ENCODE measurements around the gene DIAPH2. TPM values are rescaled to one million over a fixed set of nuclear protein-coding genes. Genes with fewer than 3 reads are reported as not detected.

DIAPH2 gene
- polyA plus RNA-seq, 1 experiment: 10.6 TPM

- ChIA-PET POLR2A (interaction anchor here (0.6 kb wide), 1 partner anchor 320 kb away, joined by 4 read pairs; no protein-coding TSS in a partner anchor), CTCF (no interaction called here)
- TF ChIP-seq CTCF (IDR thresholded peaks at IDR 0.05; ENCODE audit: low read depth, low read length): no peak
- no peak overlapping the region for H3K27ac ChIP-seq (ENCODE audit: low read depth, low read length)
- H3K9me3 ChIP-seq (ENCODE audit: control insufficient read depth, insufficient read depth, low read length): no peaks in the 10 kb centered on the region
- no peak overlapping the region for H3K4me3 ChIP-seq (ENCODE audit: low read depth, low read length)
- H3K27me3 ChIP-seq (ENCODE audit: control insufficient read depth, insufficient read depth, low read length): no peaks in the 10 kb centered on the region
- DNase-seq (ENCODE audit: low read depth, low spot score): no peak
Measured at GRCh38 chrX:96924581-96924980, 239.9 kb downstream of the DIAPH2 start.

GRCh38 chrX:96929036-96929435 lies 244.4 kb downstream of the DIAPH2 start:
- no peak overlapping the region for H3K4me3 ChIP-seq (ENCODE audit: low read depth, low read length)
- no peak for DNase-seq (ENCODE audit: low read depth, low spot score)
- H3K9me3 ChIP-seq (ENCODE audit: control insufficient read depth, insufficient read depth, low read length): no peaks in the 10 kb centered on the region
- ChIA-PET POLR2A (no interaction called here), CTCF (no interaction called here)
- no peak overlapping the region for H3K27ac ChIP-seq (ENCODE audit: low read depth, low read length)
- no peak for TF ChIP-seq CTCF (IDR thresholded peaks at IDR 0.05; ENCODE audit: low read depth, low read length)
- no peaks in the 10 kb centered on the region for H3K27me3 ChIP-seq (ENCODE audit: control insufficient read depth, insufficient read depth, low read length)

- no peak for TF ChIP-seq CTCF (IDR thresholded peaks at IDR 0.05; ENCODE audit: low read depth, low read length)
- no peak for DNase-seq (ENCODE audit: low read depth, low spot score)
- Histone ChIP-seq H3K9me3 (ENCODE audit: control insufficient read depth, insufficient read depth, low read length) (peaks cover 6% of the 10 kb centered on the region), H3K27me3 (ENCODE audit: control insufficient read depth, insufficient read depth, low read length) (no peaks in the 10 kb centered on the region), H3K4me3 (ENCODE audit: low read depth, low read length) (no peak overlapping the region), H3K27ac (ENCODE audit: low read depth, low read length) (no peak overlapping the region)
- CTCF ChIA-PET: no interaction called here
- POLR2A ChIA-PET: no interaction called here
Measured at GRCh38 chrX:96957718-96958117, 273.1 kb downstream of the DIAPH2 start.

DNA sequence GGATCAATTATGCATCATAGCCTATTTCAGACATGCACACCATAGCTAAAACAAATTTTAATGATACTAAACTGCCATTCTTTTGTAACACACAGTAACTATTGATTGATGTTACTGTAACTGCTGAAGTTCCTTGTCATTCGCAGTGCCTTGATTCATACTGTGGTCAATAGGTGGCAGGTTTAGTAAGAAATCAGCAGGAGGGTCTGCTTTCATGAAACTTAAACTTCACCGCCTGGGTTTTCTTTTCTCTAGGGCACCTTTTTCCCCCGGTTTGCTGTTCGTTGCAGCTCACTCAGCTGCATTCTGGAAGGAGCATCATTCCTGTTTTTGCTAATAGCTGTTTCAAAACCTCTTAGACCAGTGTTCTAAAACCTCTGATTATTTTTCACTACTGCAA lies 287.2 kb downstream of the DIAPH2 start:
- Histone ChIP-seq H3K9me3 (ENCODE audit: control insufficient read depth, insufficient read depth, low read length) (no peaks in the 10 kb centered on the region), H3K27me3 (ENCODE audit: control insufficient read depth, insufficient read depth, low read length) (no peaks in the 10 kb centered on the region), H3K4me3 (ENCODE audit: low read depth, low read length) (no peak overlapping the region), H3K27ac (ENCODE audit: low read depth, low read length) (no peak overlapping the region)
- CTCF ChIA-PET: interaction anchor here (0.5 kb wide), 1 partner anchor 74 kb away, joined by 4 read pairs; no protein-coding TSS in a partner anchor
- DNase-seq (ENCODE audit: low read depth, low spot score): no peak
- TF ChIP-seq CTCF (IDR thresholded peaks at IDR 0.05; ENCODE audit: low read depth, low read length): no peak
- POLR2A ChIA-PET: no interaction called here

- ChIA-PET CTCF (no interaction called here), POLR2A (no interaction called here)
- H3K27me3 ChIP-seq (ENCODE audit: control insufficient read depth, insufficient read depth, low read length): no peaks in the 10 kb centered on the region
- H3K4me3 ChIP-seq (ENCODE audit: low read depth, low read length): no peak overlapping the region
- no peak for DNase-seq (ENCODE audit: low read depth, low spot score)
- H3K27ac ChIP-seq (ENCODE audit: low read depth, low read length): no peak overlapping the region
- H3K9me3 ChIP-seq (ENCODE audit: control insufficient read depth, insufficient read depth, low read length): no peaks in the 10 kb centered on the region
- no peak for TF ChIP-seq CTCF (IDR thresholded peaks at IDR 0.05; ENCODE audit: low read depth, low read length)
Measured at GRCh38 chrX:96978906-96979305, 294.3 kb downstream of the DIAPH2 start.
